Esophagus mucosa (tissue), 1 donor: ENCODE measurements around the gene CERK. TPM values are rescaled to one million over a fixed set of nuclear protein-coding genes. Genes with fewer than 3 reads are reported as not detected.
"Not testable (repeated sequence)": the region's sequence is repeated elsewhere in the genome, so short reads cannot be mapped to it uniquely, and the experiment has no call there.

Experiments
- ATAC-seq: fragments of 200-7000 bp; cut with Tn5 transposase; one replicate; pipeline ENCODE4 v1.9.1; 2020
- total RNA-seq: library from RNA; stranded (reverse); gene quantifications from one replicate; pipeline ENCODE4 v1.2.4, GENCODE V29; 2023
- donor health status: DM: yes; HTN: yes; CAD: no.

The CERK gene
- total RNA-seq, 1 donor from 2014 or later = 21.9 TPM

- peak; percentile 44 for ATAC-seq
These were observed 77.3 kb downstream of the CERK start for GRCh38 chr22:46660604-46661201.

GRCh38 chr22:46659791-46660186 is 78.3 kb downstream of the CERK start:
- ATAC-seq = no peak

- no peak for ATAC-seq
These were observed 78.8 kb downstream of the CERK start for GRCh38 chr22:46659059-46659790.

GRCh38 chr22:46657996-46658947 is 79.8 kb downstream of the CERK start:
- peak; percentile 63 for ATAC-seq

- no peak for ATAC-seq
These were observed 80.4 kb downstream of the CERK start for GRCh38 chr22:46657655-46657953.

- no peak for ATAC-seq
These were observed 81.0 kb downstream of the CERK start for GRCh38 chr22:46656856-46657654.

GRCh38 chr22:46655861-46656608 is 82.0 kb downstream of the CERK start:
- no peak for ATAC-seq

GRCh38 chr22:46654927-46655595 is 83.0 kb downstream of the CERK start:
- ATAC-seq = no peak

- ATAC-seq = no peak
These were observed 83.6 kb downstream of the CERK start for GRCh38 chr22:46654426-46654825.

GRCh38 chr22:46653596-46653995 is 84.5 kb downstream of the CERK start:
- ATAC-seq = peak; percentile 66

- ATAC-seq = no peak
These were observed 85.2 kb downstream of the CERK start for GRCh38 chr22:46652847-46653331.

- ATAC-seq = no peak
These were observed 85.8 kb downstream of the CERK start for GRCh38 chr22:46652081-46652846.

- ATAC-seq = no peak
These were observed 86.7 kb downstream of the CERK start for GRCh38 chr22:46651316-46651715.

GRCh38 chr22:46650078-46650810 is 87.8 kb downstream of the CERK start:
- no peak for ATAC-seq

GRCh38 chr22:46649141-46650077 is 88.6 kb downstream of the CERK start:
- ATAC-seq = no peak

GRCh38 chr22:46648225-46648820 is 89.7 kb downstream of the CERK start:
- ATAC-seq = not testable (repeated sequence)

- peak; percentile 16 for ATAC-seq
These were observed 91.4 kb downstream of the CERK start for GRCh38 chr22:46646531-46647215.
